Activated naive CD4-positive, alpha-beta T cell treated with anti-CD3 and anti-CD28 coated beads for 36 hours (primary cell): ENCODE measurements around the gene FBXO42. TPM values are rescaled to one million over a fixed set of nuclear protein-coding genes. Genes with fewer than 3 reads are reported as not detected.
"Not testable (repeated sequence)": the region's sequence is repeated elsewhere in the genome, so short reads cannot be mapped to it uniquely, and the experiment has no call there.

Experiments
- CTCF ChIA-PET: fragments of 350-600 bp; sonication (Branson Sonifier 250); formaldehyde crosslinking; loops from one replicate; lab custom pipeline; 2021; ENCODE audit warnings: antibody characterized with exemption; lab: Charles Lee
- DNase-seq: peaks from one replicate; pipeline ENCODE4 v3.0.0-alpha.2; 2020
- H3K27ac Mint-ChIP-seq: one replicate; pipeline ENCODE4 v1.8.0; 2021; ENCODE audit warnings: mild to moderate bottlenecking, mixed read lengths
- H3K27me3 Mint-ChIP-seq: one replicate; pipeline ENCODE4 v1.8.0; 2021; ENCODE audit warnings: low read depth, mixed read lengths
- H3K36me3 Mint-ChIP-seq: one replicate; pipeline ENCODE4 v1.8.0; 2021; ENCODE audit warnings: low read depth, mixed read lengths
- H3K4me1 Mint-ChIP-seq: one replicate; pipeline ENCODE4 v1.8.0; 2021; ENCODE audit warnings: low read depth, mixed read lengths
- H3K4me3 Mint-ChIP-seq: one replicate; pipeline ENCODE4 v1.8.0; 2021; ENCODE audit warnings: mild to moderate bottlenecking, moderate library complexity, mixed read lengths
- H3K9me3 Mint-ChIP-seq: one replicate; pipeline ENCODE4 v1.8.0; 2021; ENCODE audit warnings: mixed read lengths
- intact Hi-C: fragments of 100-400 bp; cut with micrococcal nuclease; formaldehyde crosslinking; loops from one replicate; pipeline ENCODE4 v1.15.1; 2023
- total RNA-seq, 2 experiments: library from RNA; stranded (reverse); gene quantifications; one replicate each; pipeline ENCODE4 v1.2.3, GENCODE V29; 2021

The FBXO42 gene
- total RNA-seq, 2 experiments from 2014 or later, result 7.5 to 10.2 TPM

- intact Hi-C loops, result no loop called here
- Mint-ChIP-seq H3K36me3 (no peaks in the 10 kb centered on the region), H3K4me1 (peaks cover 3% of the 10 kb centered on the region), H3K27ac (no peak overlapping the region), H3K9me3 (no peaks in the 10 kb centered on the region), H3K27me3 (no peaks in the 10 kb centered on the region), H3K4me3 (no peak overlapping the region)
- no peak for DNase-seq
- CTCF ChIA-PET, result interaction anchor here (0.9 to 1.1 kb wide), 2 partner anchors 10 to 198 kb away, joined by 3 read pairs; no protein-coding TSS in a partner anchor
These were observed 75.8 kb downstream of the FBXO42 start for GRCh38 chr1:16276302-16277030.

GRCh38 chr1:16275591-16275990, 76.7 kb downstream of the FBXO42 start:
- CTCF ChIA-PET, result interaction anchor here (0.9 kb wide), 1 partner anchor 198 kb away, joined by 3 read pairs; no protein-coding TSS in a partner anchor
- Mint-ChIP-seq H3K4me1 (peaks cover 7% of the 10 kb centered on the region), H3K9me3 (no peaks in the 10 kb centered on the region), H3K4me3 (no peak overlapping the region), H3K27me3 (no peaks in the 10 kb centered on the region), H3K36me3 (no peaks in the 10 kb centered on the region), H3K27ac (no peak overlapping the region)
- DNase-seq, result no peak
- intact Hi-C loops, result no loop called here

GRCh38 chr1:16267690-16268180, 84.5 kb downstream of the FBXO42 start:
- Mint-ChIP-seq H3K9me3 (no peaks in the 10 kb centered on the region), H3K4me1 (peaks cover 25% of the 10 kb centered on the region), H3K36me3 (no peaks in the 10 kb centered on the region), H3K4me3 (no peak overlapping the region), H3K27ac (no peak overlapping the region), H3K27me3 (no peaks in the 10 kb centered on the region)
- intact Hi-C loops, result no loop called here
- no peak for DNase-seq
- CTCF ChIA-PET, result interaction anchor here (1.2 kb wide), 1 partner anchor 95 kb away, joined by 3 read pairs; no protein-coding TSS in a partner anchor

GRCh38 chr1:16266411-16267118, 85.7 kb downstream of the FBXO42 start:
- CTCF ChIA-PET, result interaction anchor here (0.6 to 1.3 kb wide), 3 partner anchors 10 to 98 kb away, joined by 3 read pairs; no protein-coding TSS in a partner anchor
- intact Hi-C loops, result no loop called here

GRCh38 chr1:16262067-16262466, 90.2 kb downstream of the FBXO42 start:
- no peak overlapping the region for H3K4me3 Mint-ChIP-seq
- H3K4me1 Mint-ChIP-seq, result peaks cover 8% of the 10 kb centered on the region
- no peaks in the 10 kb centered on the region for H3K36me3 Mint-ChIP-seq
- no peak for DNase-seq
- H3K9me3 Mint-ChIP-seq, result no peaks in the 10 kb centered on the region
- CTCF ChIA-PET, result interaction anchor here (0.8 kb wide), 1 partner anchor 14 kb away, joined by 3 read pairs; no protein-coding TSS in a partner anchor
- no peaks in the 10 kb centered on the region for H3K27me3 Mint-ChIP-seq
- intact Hi-C loops, result no loop called here
- no peak overlapping the region for H3K27ac Mint-ChIP-seq

More at GRCh38 chr1:16266411-16267118, 85.7 kb downstream of the FBXO42 start:
- no peak for DNase-seq
- no peak overlapping the region for H3K4me3 Mint-ChIP-seq
- H3K27ac Mint-ChIP-seq, result no peak overlapping the region
- H3K4me1 Mint-ChIP-seq, result peaks cover 25% of the 10 kb centered on the region
- H3K9me3 Mint-ChIP-seq, result no peaks in the 10 kb centered on the region
- H3K27me3 Mint-ChIP-seq, result no peaks in the 10 kb centered on the region
- H3K36me3 Mint-ChIP-seq, result no peaks in the 10 kb centered on the region

- H3K36me3 Mint-ChIP-seq, result no peaks in the 10 kb centered on the region
- H3K27ac Mint-ChIP-seq, result no peak overlapping the region
- no peak for DNase-seq
- no peaks in the 10 kb centered on the region for H3K9me3 Mint-ChIP-seq
- H3K4me3 Mint-ChIP-seq, result no peak overlapping the region
- CTCF ChIA-PET, result no interaction called here
- H3K27me3 Mint-ChIP-seq, result no peaks in the 10 kb centered on the region
- no peaks in the 10 kb centered on the region for H3K4me1 Mint-ChIP-seq
- intact Hi-C loops, result no loop called here
These were observed 91.5 kb downstream of the FBXO42 start for GRCh38 chr1:16260814-16261213.

- no peaks in the 10 kb centered on the region for H3K4me1 Mint-ChIP-seq
- H3K36me3 Mint-ChIP-seq, result no peaks in the 10 kb centered on the region
- CTCF ChIA-PET, result no interaction called here
- no peak for DNase-seq
- H3K9me3 Mint-ChIP-seq, result no peaks in the 10 kb centered on the region
- no peaks in the 10 kb centered on the region for H3K27me3 Mint-ChIP-seq
- H3K4me3 Mint-ChIP-seq, result no peak overlapping the region
- H3K27ac Mint-ChIP-seq, result no peak overlapping the region
- intact Hi-C loops, result no loop called here
These were observed 93.6 kb downstream of the FBXO42 start for GRCh38 chr1:16258591-16259135.

- no peaks in the 10 kb centered on the region for H3K9me3 Mint-ChIP-seq
- H3K36me3 Mint-ChIP-seq, result no peaks in the 10 kb centered on the region
- H3K27me3 Mint-ChIP-seq, result no peaks in the 10 kb centered on the region
- intact Hi-C loops, result no loop called here
- peak overlapping the region; percentile 5 for H3K27ac Mint-ChIP-seq
- no peak for DNase-seq
- no peak overlapping the region for H3K4me3 Mint-ChIP-seq
- no peaks in the 10 kb centered on the region for H3K4me1 Mint-ChIP-seq
- CTCF ChIA-PET, result no interaction called here
These were observed 94.3 kb downstream of the FBXO42 start for GRCh38 chr1:16257968-16258367.

GRCh38 chr1:16257556-16257955, 94.7 kb downstream of the FBXO42 start:
- H3K9me3 Mint-ChIP-seq, intact Hi-C loops, DNase-seq, H3K36me3 Mint-ChIP-seq, H3K4me3 Mint-ChIP-seq, CTCF ChIA-PET, H3K27ac Mint-ChIP-seq, H3K27me3 Mint-ChIP-seq, H3K4me1 Mint-ChIP-seq: not testable (repeated sequence)

GRCh38 chr1:16256478-16256877, 95.8 kb downstream of the FBXO42 start:
- Mint-ChIP-seq H3K36me3 (no peaks in the 10 kb centered on the region), H3K27me3 (no peaks in the 10 kb centered on the region), H3K4me1 (no peaks in the 10 kb centered on the region), H3K4me3 (no peak overlapping the region), H3K27ac (no peak overlapping the region), H3K9me3 (no peaks in the 10 kb centered on the region)
- CTCF ChIA-PET, result interaction anchor here (0.7 kb wide), 1 partner anchor 12 kb away, joined by 6 read pairs; no protein-coding TSS in a partner anchor
- intact Hi-C loops, result no loop called here
- no peak for DNase-seq

- Mint-ChIP-seq H3K27ac (no peak overlapping the region), H3K4me1 (peaks cover 12% of the 10 kb centered on the region), H3K9me3 (no peaks in the 10 kb centered on the region), H3K27me3 (no peaks in the 10 kb centered on the region), H3K36me3 (no peaks in the 10 kb centered on the region), H3K4me3 (no peak overlapping the region)
- CTCF ChIA-PET, result no interaction called here
- intact Hi-C loops, result no loop called here
- no peak for DNase-seq
These were observed 97.9 kb downstream of the FBXO42 start for GRCh38 chr1:16254263-16254928.

- Mint-ChIP-seq H3K9me3 (no peaks in the 10 kb centered on the region), H3K4me1 (peaks cover 22% of the 10 kb centered on the region), H3K27ac (no peak overlapping the region), H3K36me3 (no peaks in the 10 kb centered on the region), H3K4me3 (no peak overlapping the region), H3K27me3 (no peaks in the 10 kb centered on the region)
- intact Hi-C loops, result no loop called here
- no peak for DNase-seq
- CTCF ChIA-PET, result no interaction called here
These were observed 98.9 kb downstream of the FBXO42 start for GRCh38 chr1:16253332-16253922.
